ENCODE data around the gene PTPRJ.
"Not testable (repeated sequence)": the region's sequence is repeated elsewhere in the genome, so short reads cannot be mapped to it uniquely, and the experiment has no call there.

The PTPRJ gene

GRCh38 chr11:47980088-47980906 is at the start of gene PTPRJ:
TSS of gene PTPRJ (plus strand) at chr11:47980559. CDS start at chr11:47980913, 354 bp downstream.
- no peak for FAIRE-seq

GRCh38 chr11:47932544-47932943 is 47.8 kb upstream of the PTPRJ start:
- no peak for FAIRE-seq

- FAIRE-seq = not testable (repeated sequence)
Measured at GRCh38 chr11:47933797-47934196, 46.6 kb upstream of the PTPRJ start.

- FAIRE-seq = no peak
Measured at GRCh38 chr11:47938791-47939560, 41.4 kb upstream of the PTPRJ start.

GRCh38 chr11:47940904-47941649 is 39.3 kb upstream of the PTPRJ start:
- FAIRE-seq = no peak

- FAIRE-seq = no peak
Measured at GRCh38 chr11:47941907-47942558, 38.3 kb upstream of the PTPRJ start.

GRCh38 chr11:47943721-47944586 is 36.4 kb upstream of the PTPRJ start:
- no peak for FAIRE-seq

GRCh38 chr11:47944632-47945031 is 35.7 kb upstream of the PTPRJ start:
- FAIRE-seq = no peak

- FAIRE-seq = no peak
Measured at GRCh38 chr11:47946682-47947559, 33.4 kb upstream of the PTPRJ start.

- FAIRE-seq = no peak
Measured at GRCh38 chr11:47948137-47948536, 32.2 kb upstream of the PTPRJ start.

- not testable (repeated sequence) for FAIRE-seq
Measured at GRCh38 chr11:47949001-47949675, 31.2 kb upstream of the PTPRJ start.

- no peak for FAIRE-seq
Measured at GRCh38 chr11:47950396-47950795, 30.0 kb upstream of the PTPRJ start.

GRCh38 chr11:47951504-47951903 is 28.9 kb upstream of the PTPRJ start:
- FAIRE-seq = not testable (repeated sequence)

- no peak for FAIRE-seq
Measured at GRCh38 chr11:47955061-47955755, 25.2 kb upstream of the PTPRJ start.

- FAIRE-seq = no peak
Measured at GRCh38 chr11:47960015-47960414, 20.3 kb upstream of the PTPRJ start.

- FAIRE-seq = no peak
Measured at GRCh38 chr11:47961383-47961782, 19.0 kb upstream of the PTPRJ start.

- no peak for FAIRE-seq
Measured at GRCh38 chr11:47964546-47964945, 15.8 kb upstream of the PTPRJ start.

GRCh38 chr11:47967577-47968525 is 12.5 kb upstream of the PTPRJ start:
- no peak for FAIRE-seq
